HG03520 (cell line): ENCODE data around the gene ITPR1.
"Not testable (repeated sequence)": the region's sequence is repeated elsewhere in the genome, so short reads cannot be mapped to it uniquely, and the experiment has no call there.

Experiments
- ATAC-seq: cut with Tn5 transposase; IDR thresholded peaks from one replicate; pipeline ENCODE4 v1.9.1; 2021; ENCODE audit warnings: mild to moderate bottlenecking, moderate library complexity; ENCODE audit not compliant: unreplicated experiment

The ITPR1 gene

GRCh38 chr3:4588466-4588865, 95.3 kb downstream of the ITPR1 start:
- ATAC-seq: no peak

- no peak for ATAC-seq
These were observed 96.4 kb downstream of the ITPR1 start for GRCh38 chr3:4589475-4590097.

GRCh38 chr3:4590849-4591248, 97.7 kb downstream of the ITPR1 start:
- not testable (repeated sequence) for ATAC-seq

GRCh38 chr3:4591669-4592068, 98.5 kb downstream of the ITPR1 start:
- no peak for ATAC-seq

- ATAC-seq: no peak
These were observed 99.9 kb downstream of the ITPR1 start for GRCh38 chr3:4593014-4593413.

- no peak for ATAC-seq
These were observed 102.6 kb downstream of the ITPR1 start for GRCh38 chr3:4595710-4596113.

GRCh38 chr3:4596612-4597011, 103.5 kb downstream of the ITPR1 start:
- ATAC-seq: no peak

- no peak for ATAC-seq
These were observed 104.2 kb downstream of the ITPR1 start for GRCh38 chr3:4597208-4597985.

- not testable (repeated sequence) for ATAC-seq
These were observed 105.1 kb downstream of the ITPR1 start for GRCh38 chr3:4598232-4598631.

GRCh38 chr3:4599612-4600011, 106.5 kb downstream of the ITPR1 start:
- no peak for ATAC-seq

- no peak for ATAC-seq
These were observed 107.3 kb downstream of the ITPR1 start for GRCh38 chr3:4600493-4600892.

GRCh38 chr3:4601892-4602291, 108.7 kb downstream of the ITPR1 start:
- ATAC-seq: no peak

- no peak for ATAC-seq
These were observed 111.5 kb downstream of the ITPR1 start for GRCh38 chr3:4604693-4605092.

GRCh38 chr3:4606911-4607310, 113.8 kb downstream of the ITPR1 start:
- no peak for ATAC-seq

- no peak for ATAC-seq
These were observed 120.2 kb downstream of the ITPR1 start for GRCh38 chr3:4613366-4613765.

- ATAC-seq: no peak
These were observed 120.9 kb downstream of the ITPR1 start for GRCh38 chr3:4614070-4614469.

GRCh38 chr3:4614927-4615326, 121.8 kb downstream of the ITPR1 start:
- ATAC-seq: no peak

- ATAC-seq: no peak
These were observed 122.6 kb downstream of the ITPR1 start for GRCh38 chr3:4615750-4616149.

GRCh38 chr3:4623421-4623999, 130.4 kb downstream of the ITPR1 start:
- no peak for ATAC-seq

- ATAC-seq: no peak
These were observed 134.7 kb downstream of the ITPR1 start for GRCh38 chr3:4627651-4628375.
